OCI-LY3 (cell line): ENCODE results near the gene P4HA1.

Experiments
- EZH2phosphoT487 ChIP-seq: fragments of 200-600 bp; shearing (Covaris generic); IDR thresholded peaks from 2 replicates; pipeline ENCODE4 v1.6.1; 2018; ENCODE audit warnings: antibody characterized with exemption, mixed run types, low read depth
- TF ChIP-seq, protein P1 (sequence below): fragments of 200-600, 300-600 bp; sonication (generic); IDR thresholded peaks from 2 replicates; pipeline ENCODE4 v1.5.1; 2014; ENCODE audit warnings: antibody characterized with exemption, low read length, low read depth

DNA sequence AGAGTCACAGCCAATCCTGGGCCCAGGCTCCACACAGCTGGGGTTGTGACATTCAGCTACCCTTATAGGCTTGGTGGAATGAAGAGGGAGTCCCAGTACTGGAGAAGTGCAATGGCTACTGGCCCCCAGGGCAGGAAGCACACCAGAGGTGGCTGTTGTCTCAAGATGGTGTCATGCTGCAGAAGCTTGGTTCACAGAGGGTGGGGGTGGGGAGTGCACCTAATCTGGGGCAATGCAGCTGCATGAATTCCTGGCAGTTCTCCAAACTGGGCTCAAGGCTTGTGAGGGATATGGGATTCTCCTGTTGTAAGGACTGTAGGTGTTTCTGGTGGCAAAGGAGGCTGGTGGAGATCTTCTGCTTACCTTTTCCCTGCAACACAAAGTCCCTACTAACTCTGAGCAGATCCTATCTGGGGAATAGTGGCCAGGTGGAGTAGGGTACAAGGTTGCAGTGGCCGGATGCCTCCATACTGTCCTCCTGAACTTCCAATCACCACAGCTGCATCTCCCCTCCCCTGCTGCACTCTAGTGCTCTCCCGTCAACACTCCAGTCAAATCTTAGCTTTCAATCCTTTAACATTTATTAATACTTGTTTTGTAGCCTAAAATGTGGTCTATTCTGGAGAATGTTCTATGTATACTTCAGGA is 114.7 kb downstream of the P4HA1 start:
- TF ChIP-seq, protein P1, sequence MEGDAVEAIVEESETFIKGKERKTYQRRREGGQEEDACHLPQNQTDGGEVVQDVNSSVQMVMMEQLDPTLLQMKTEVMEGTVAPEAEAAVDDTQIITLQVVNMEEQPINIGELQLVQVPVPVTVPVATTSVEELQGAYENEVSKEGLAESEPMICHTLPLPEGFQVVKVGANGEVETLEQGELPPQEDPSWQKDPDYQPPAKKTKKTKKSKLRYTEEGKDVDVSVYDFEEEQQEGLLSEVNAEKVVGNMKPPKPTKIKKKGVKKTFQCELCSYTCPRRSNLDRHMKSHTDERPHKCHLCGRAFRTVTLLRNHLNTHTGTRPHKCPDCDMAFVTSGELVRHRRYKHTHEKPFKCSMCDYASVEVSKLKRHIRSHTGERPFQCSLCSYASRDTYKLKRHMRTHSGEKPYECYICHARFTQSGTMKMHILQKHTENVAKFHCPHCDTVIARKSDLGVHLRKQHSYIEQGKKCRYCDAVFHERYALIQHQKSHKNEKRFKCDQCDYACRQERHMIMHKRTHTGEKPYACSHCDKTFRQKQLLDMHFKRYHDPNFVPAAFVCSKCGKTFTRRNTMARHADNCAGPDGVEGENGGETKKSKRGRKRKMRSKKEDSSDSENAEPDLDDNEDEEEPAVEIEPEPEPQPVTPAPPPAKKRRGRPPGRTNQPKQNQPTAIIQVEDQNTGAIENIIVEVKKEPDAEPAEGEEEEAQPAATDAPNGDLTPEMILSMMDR = no peak
- no peak for TF ChIP-seq EZH2phosphoT487
